HepG2 (cell line): ENCODE results near the gene RORC. TPM values are rescaled to one million over a fixed set of nuclear protein-coding genes. Genes with fewer than 3 reads are reported as not detected.

Experiments
- ARHGAP35 ChIP-seq: sonication (generic); formaldehyde crosslinking; IDR thresholded peaks from 2 replicates; pipeline ENCODE4 v1.9.0; 2022; ENCODE audit warnings: mild to moderate bottlenecking, inconsistent platforms, moderate library complexity, missing genetic modification reagents, borderline replicate concordance
- CHD2 ChIP-seq: IDR thresholded peaks from 2 replicates; pipeline ENCODE4 v1.6.1; 2011; ENCODE audit warnings: low read depth, low read length, improper control_type of control experiment
- ETV5 ChIP-seq: IDR thresholded peaks from 2 replicates; pipeline ENCODE4 v1.6.1; 2018; ENCODE audit warnings: missing biosample characterization, missing genetic modification reagents, inconsistent platforms, borderline replicate concordance
- FOXM1 ChIP-seq: sonication (generic); formaldehyde crosslinking; IDR thresholded peaks from 2 replicates; pipeline ENCODE4 v1.5.0; 2020; ENCODE audit warnings: missing genetic modification reagents
- HNRNPL ChIP-seq: fragments of 200-400 bp; formaldehyde crosslinking; IDR thresholded peaks from 2 replicates; pipeline ENCODE4 v1.6.1; 2017; ENCODE audit warnings: mild to moderate bottlenecking, low read depth, low read length
- HNRNPUL1 ChIP-seq: fragments of 200-400 bp; formaldehyde crosslinking; IDR thresholded peaks from 2 replicates; pipeline ENCODE4 v1.6.1; 2017; ENCODE audit warnings: low read depth, mild to moderate bottlenecking, low read length, moderate library complexity
- MBD4 ChIP-seq: IDR thresholded peaks from 2 replicates; pipeline ENCODE4 v1.6.1; 2012; ENCODE audit warnings: low read length, inconsistent platforms, borderline replicate concordance
- MED1 ChIP-seq: sonication (generic); formaldehyde crosslinking; IDR thresholded peaks from 2 replicates; pipeline ENCODE4 v1.4.0; 2020; ENCODE audit warnings: missing genetic modification reagents
- RBM39 ChIP-seq: fragments of 200-400 bp; formaldehyde crosslinking; IDR thresholded peaks from one replicate; pipeline ENCODE4 v1.6.1; 2018; ENCODE audit warnings: antibody characterized with exemption, mild to moderate bottlenecking, low read depth, low read length; ENCODE audit not compliant: poor library complexity, severe bottlenecking
- RCOR2 ChIP-seq: IDR thresholded peaks from 2 replicates; pipeline ENCODE4 v1.6.1; 2016; ENCODE audit warnings: missing biosample characterization, missing genetic modification reagents
- TCF7L2 ChIP-seq: IDR thresholded peaks from 2 replicates; pipeline ENCODE4 v1.6.1; 2011; ENCODE audit warnings: mild to moderate bottlenecking, low read depth, low read length, moderate library complexity
- ZFP37 ChIP-seq: sonication (generic); formaldehyde crosslinking; IDR thresholded peaks from 2 replicates; pipeline ENCODE4 v1.4.0; 2020; ENCODE audit warnings: missing genetic modification reagents, borderline replicate concordance
- ZMYM3 ChIP-seq: sonication (generic); formaldehyde crosslinking; IDR thresholded peaks from 2 replicates; pipeline ENCODE4 v1.5.1; 2020; ENCODE audit warnings: mild to moderate bottlenecking, missing genetic modification reagents
- ZMYM4 ChIP-seq: sonication (generic); formaldehyde crosslinking; IDR thresholded peaks from 2 replicates; pipeline ENCODE4 v1.8.1; 2023; ENCODE audit warnings: mild to moderate bottlenecking, missing genetic modification reagents
- ZNF337 ChIP-seq: sonication (generic); formaldehyde crosslinking; IDR thresholded peaks from 2 replicates; pipeline ENCODE4 v1.5.1; 2020; ENCODE audit warnings: missing genetic modification reagents, low read depth, mild to moderate bottlenecking, borderline replicate concordance
- ZNF441 ChIP-seq: sonication (generic); formaldehyde crosslinking; IDR thresholded peaks from 2 replicates; pipeline ENCODE4 v1.7.0; 2021; ENCODE audit warnings: missing genetic modification reagents, borderline replicate concordance
- ZNF468 ChIP-seq: sonication (generic); formaldehyde crosslinking; IDR thresholded peaks from 2 replicates; pipeline ENCODE4 v1.8.0; 2022; ENCODE audit warnings: mild to moderate bottlenecking, moderate library complexity, missing genetic modification reagents
- polyA plus RNA-seq, 8 experiments: library from polyadenylated mRNA; depleted of rRNA in 3 of 8; stranded (reverse) in 7 of 8; unstranded in 1 of 8; fragments of >200 nt; fragmentation: Illumina TruSeq in 4 of 8; extraction: Trizol in 4 of 8; gene quantifications; 2 replicates each; pipeline versions ENCODE4 v1.2.1 to v1.2.3, GENCODE V29; 2011 to 2016; ENCODE audit warnings: low read depth in 4 of 8, missing spikeins in 1 of 8, mixed read lengths in 1 of 8; ENCODE audit not compliant: insufficient read depth in 1 of 8
- total RNA-seq, 5 experiments: library from RNA; depleted of rRNA; stranded (reverse); fragments of >200 nt; fragmentation: Illumina TruSeq; extraction: Trizol; gene quantifications; 2 replicates each; pipeline ENCODE4 v1.2.3, GENCODE V29; 2016; ENCODE audit warnings: low read depth in 1 of 5
- TF ChIP-seq, protein P1 (sequence below): sonication (generic); formaldehyde crosslinking; IDR thresholded peaks from 2 replicates; pipeline ENCODE4 v1.4.0; 2020; ENCODE audit warnings: mild to moderate bottlenecking, missing genetic modification reagents
- TF ChIP-seq, protein P2 (sequence below): sonication (generic); formaldehyde crosslinking; IDR thresholded peaks from 2 replicates; pipeline ENCODE4 v1.5.1; 2020; ENCODE audit warnings: mild to moderate bottlenecking, missing genetic modification reagents, borderline replicate concordance
- TF ChIP-seq, protein P3 (sequence below): sonication (generic); formaldehyde crosslinking; IDR thresholded peaks from 2 replicates; pipeline ENCODE4 v1.8.1; 2022; ENCODE audit warnings: low read depth, mild to moderate bottlenecking, missing genetic modification reagents

RORC gene
- total and polyA plus RNA-seq, 2 of the 13 experiments (the other 11 are each of a cell fraction or from before 2014, with no cell fraction given): 2.5 to 6.5 TPM

DNA sequence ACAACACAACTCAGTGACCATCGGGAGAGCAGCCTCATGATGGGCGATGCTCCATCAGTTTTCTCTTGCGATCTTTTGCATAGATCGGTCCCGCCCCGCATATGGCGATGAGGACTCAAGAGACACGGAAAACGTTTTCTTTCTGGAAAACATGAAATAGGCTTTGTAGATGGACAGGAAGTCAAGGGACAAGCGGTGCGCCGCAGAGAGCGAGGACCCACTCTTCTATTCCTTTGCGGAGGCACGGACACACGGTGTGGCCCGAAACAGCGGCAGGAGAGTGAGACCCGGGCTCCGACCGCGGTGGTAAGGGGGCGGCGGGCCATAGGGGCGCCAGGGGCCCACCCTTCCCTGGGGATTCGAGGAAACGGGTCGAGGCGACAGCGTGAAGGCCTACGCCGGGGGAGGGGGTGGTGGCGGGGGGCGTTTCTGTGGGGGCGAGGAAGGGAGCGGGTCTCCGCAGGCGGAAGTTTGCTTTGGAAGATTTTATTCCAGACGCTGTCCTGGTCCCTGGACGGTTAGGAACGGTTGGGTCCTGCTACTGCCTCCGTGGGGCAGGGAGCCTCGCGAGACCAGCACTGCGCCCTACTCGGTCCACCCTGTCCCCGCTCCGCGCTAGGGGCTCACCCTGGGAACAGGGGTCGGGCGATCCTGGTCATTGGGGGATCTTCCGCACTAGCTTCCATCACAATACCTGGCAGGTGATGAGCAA lies 40.5 kb downstream of the RORC start (continued):
- TF ChIP-seq MBD4 (no peak), CHD2 (peak; percentile 93), FOXM1 (CRISPR knock-in tag) (no peak), ZNF337 (CRISPR knock-in tag) (no peak), ARHGAP35 (CRISPR knock-in tag) (no peak), ETV5 (CRISPR knock-in tag) (peak; percentile 11; the same call in 1 of the 2 replicates), TCF7L2 (no peak), RBM39 (no peak), ZNF441 (CRISPR knock-in tag) (no peak), HNRNPUL1 (no peak), ZMYM3 (no peak), ZFP37 (CRISPR knock-in tag) (no peak), RCOR2 (CRISPR knock-in tag) (no peak), HNRNPL (no peak), ZMYM4 (no peak), ZNF468 (no peak), MED1 (CRISPR knock-in tag) (no peak)
- TF ChIP-seq, protein P1, sequence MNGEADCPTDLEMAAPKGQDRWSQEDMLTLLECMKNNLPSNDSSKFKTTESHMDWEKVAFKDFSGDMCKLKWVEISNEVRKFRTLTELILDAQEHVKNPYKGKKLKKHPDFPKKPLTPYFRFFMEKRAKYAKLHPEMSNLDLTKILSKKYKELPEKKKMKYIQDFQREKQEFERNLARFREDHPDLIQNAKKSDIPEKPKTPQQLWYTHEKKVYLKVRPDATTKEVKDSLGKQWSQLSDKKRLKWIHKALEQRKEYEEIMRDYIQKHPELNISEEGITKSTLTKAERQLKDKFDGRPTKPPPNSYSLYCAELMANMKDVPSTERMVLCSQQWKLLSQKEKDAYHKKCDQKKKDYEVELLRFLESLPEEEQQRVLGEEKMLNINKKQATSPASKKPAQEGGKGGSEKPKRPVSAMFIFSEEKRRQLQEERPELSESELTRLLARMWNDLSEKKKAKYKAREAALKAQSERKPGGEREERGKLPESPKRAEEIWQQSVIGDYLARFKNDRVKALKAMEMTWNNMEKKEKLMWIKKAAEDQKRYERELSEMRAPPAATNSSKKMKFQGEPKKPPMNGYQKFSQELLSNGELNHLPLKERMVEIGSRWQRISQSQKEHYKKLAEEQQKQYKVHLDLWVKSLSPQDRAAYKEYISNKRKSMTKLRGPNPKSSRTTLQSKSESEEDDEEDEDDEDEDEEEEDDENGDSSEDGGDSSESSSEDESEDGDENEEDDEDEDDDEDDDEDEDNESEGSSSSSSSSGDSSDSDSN (CRISPR knock-in tag): peak; percentile 25; the same call in 1 of the 2 replicates
- TF ChIP-seq, protein P2, sequence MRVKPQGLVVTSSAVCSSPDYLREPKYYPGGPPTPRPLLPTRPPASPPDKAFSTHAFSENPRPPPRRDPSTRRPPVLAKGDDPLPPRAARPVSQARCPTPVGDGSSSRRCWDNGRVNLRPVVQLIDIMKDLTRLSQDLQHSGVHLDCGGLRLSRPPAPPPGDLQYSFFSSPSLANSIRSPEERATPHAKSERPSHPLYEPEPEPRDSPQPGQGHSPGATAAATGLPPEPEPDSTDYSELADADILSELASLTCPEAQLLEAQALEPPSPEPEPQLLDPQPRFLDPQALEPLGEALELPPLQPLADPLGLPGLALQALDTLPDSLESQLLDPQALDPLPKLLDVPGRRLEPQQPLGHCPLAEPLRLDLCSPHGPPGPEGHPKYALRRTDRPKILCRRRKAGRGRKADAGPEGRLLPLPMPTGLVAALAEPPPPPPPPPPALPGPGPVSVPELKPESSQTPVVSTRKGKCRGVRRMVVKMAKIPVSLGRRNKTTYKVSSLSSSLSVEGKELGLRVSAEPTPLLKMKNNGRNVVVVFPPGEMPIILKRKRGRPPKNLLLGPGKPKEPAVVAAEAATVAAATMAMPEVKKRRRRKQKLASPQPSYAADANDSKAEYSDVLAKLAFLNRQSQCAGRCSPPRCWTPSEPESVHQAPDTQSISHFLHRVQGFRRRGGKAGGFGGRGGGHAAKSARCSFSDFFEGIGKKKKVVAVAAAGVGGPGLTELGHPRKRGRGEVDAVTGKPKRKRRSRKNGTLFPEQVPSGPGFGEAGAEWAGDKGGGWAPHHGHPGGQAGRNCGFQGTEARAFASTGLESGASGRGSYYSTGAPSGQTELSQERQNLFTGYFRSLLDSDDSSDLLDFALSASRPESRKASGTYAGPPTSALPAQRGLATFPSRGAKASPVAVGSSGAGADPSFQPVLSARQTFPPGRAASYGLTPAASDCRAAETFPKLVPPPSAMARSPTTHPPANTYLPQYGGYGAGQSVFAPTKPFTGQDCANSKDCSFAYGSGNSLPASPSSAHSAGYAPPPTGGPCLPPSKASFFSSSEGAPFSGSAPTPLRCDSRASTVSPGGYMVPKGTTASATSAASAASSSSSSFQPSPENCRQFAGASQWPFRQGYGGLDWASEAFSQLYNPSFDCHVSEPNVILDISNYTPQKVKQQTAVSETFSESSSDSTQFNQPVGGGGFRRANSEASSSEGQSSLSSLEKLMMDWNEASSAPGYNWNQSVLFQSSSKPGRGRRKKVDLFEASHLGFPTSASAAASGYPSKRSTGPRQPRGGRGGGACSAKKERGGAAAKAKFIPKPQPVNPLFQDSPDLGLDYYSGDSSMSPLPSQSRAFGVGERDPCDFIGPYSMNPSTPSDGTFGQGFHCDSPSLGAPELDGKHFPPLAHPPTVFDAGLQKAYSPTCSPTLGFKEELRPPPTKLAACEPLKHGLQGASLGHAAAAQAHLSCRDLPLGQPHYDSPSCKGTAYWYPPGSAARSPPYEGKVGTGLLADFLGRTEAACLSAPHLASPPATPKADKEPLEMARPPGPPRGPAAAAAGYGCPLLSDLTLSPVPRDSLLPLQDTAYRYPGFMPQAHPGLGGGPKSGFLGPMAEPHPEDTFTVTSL: no peak
- TF ChIP-seq, protein P3, sequence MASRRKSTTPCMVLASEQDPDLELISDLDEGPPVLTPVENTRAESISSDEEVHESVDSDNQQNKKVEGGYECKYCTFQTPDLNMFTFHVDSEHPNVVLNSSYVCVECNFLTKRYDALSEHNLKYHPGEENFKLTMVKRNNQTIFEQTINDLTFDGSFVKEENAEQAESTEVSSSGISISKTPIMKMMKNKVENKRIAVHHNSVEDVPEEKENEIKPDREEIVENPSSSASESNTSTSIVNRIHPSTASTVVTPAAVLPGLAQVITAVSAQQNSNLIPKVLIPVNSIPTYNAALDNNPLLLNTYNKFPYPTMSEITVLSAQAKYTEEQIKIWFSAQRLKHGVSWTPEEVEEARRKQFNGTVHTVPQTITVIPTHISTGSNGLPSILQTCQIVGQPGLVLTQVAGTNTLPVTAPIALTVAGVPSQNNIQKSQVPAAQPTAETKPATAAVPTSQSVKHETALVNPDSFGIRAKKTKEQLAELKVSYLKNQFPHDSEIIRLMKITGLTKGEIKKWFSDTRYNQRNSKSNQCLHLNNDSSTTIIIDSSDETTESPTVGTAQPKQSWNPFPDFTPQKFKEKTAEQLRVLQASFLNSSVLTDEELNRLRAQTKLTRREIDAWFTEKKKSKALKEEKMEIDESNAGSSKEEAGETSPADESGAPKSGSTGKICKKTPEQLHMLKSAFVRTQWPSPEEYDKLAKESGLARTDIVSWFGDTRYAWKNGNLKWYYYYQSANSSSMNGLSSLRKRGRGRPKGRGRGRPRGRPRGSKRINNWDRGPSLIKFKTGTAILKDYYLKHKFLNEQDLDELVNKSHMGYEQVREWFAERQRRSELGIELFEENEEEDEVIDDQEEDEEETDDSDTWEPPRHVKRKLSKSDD (CRISPR knock-in tag): no peak
